Right hindlimb (tissue), 1 donor: ENCODE measurements around the gene TRPM3.

Experiments
- DNase-seq: peaks from one replicate; pipeline ENCODE4 v3.0.0-alpha.2; 2018

Gene TRPM3

DNA sequence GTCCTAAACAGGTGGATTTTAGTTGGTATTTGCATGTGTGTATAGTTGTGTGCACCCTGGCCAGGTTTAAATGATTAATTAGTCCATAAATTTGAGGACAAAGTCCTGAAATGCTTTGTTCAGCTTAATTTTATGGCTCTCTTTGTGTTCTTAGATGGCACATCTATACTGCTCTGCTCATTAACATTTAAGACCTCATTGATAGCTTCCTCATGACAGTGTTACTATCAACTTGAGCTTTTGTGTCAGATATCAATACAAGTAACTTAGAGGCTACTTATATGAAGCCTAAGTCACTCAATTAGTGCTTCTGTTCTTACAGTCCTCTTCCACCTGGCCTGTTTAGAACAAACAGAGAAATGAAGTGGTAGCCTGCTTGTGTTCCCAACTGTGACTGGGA is 240.9 kb downstream of the TRPM3 start:
- no peak for DNase-seq

- DNase-seq: no peak
These were observed 242.8 kb downstream of the TRPM3 start for GRCh38 chr9:70878576-70878975.

DNA sequence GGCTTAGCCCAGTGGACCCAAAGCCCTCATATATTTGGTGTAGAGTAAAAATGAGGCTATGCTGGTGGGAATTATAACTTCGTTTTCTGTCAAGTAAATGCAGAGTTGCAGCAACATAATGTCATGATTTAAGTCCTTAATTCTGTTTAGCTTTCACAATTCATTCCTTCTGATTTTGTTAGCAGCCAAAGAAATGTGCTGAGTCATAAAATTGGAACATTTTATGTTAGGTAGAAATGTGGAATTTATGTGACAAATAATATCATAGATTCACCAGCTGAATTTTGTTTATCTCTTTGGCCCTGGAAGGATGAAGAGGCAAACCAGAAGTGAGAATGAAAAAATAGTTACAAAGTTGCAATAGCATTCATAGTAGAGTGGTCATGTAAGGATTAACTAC is 247.0 kb downstream of the TRPM3 start:
- no peak for DNase-seq

- no peak for DNase-seq
These were observed 247.9 kb downstream of the TRPM3 start for GRCh38 chr9:70873506-70873905.

GRCh38 chr9:70868661-70869652 is 252.5 kb downstream of the TRPM3 start:
- DNase-seq: no peak

GRCh38 chr9:70868041-70868440 is 253.4 kb downstream of the TRPM3 start:
- no peak for DNase-seq

DNA sequence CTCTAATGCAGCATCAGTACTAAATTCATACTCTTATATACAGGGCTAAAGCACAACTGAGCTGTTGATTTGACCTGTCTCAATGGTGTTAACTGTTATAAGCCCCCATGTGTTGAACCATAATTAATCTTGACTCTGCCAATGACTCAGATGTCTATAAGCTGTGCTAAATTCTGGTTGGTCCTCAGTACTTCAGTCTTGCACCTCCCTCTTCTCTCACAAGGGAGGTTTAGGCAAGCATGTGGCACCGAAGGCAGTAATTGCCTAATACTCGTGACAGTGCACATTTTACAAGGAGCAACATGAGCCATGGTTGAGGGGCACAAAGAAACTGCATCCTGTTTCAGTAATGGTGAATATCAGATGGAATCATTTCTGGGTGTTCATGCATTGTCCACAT is 255.9 kb downstream of the TRPM3 start:
- no peak for DNase-seq

- no peak for DNase-seq
These were observed 259.6 kb downstream of the TRPM3 start for GRCh38 chr9:70861797-70862196.

- no peak for DNase-seq
These were observed 260.0 kb downstream of the TRPM3 start for GRCh38 chr9:70861376-70861775.

- no peak for DNase-seq
These were observed 261.7 kb downstream of the TRPM3 start for GRCh38 chr9:70859694-70860093.

- DNase-seq: no peak
These were observed 265.0 kb downstream of the TRPM3 start for GRCh38 chr9:70856411-70856810.

DNA sequence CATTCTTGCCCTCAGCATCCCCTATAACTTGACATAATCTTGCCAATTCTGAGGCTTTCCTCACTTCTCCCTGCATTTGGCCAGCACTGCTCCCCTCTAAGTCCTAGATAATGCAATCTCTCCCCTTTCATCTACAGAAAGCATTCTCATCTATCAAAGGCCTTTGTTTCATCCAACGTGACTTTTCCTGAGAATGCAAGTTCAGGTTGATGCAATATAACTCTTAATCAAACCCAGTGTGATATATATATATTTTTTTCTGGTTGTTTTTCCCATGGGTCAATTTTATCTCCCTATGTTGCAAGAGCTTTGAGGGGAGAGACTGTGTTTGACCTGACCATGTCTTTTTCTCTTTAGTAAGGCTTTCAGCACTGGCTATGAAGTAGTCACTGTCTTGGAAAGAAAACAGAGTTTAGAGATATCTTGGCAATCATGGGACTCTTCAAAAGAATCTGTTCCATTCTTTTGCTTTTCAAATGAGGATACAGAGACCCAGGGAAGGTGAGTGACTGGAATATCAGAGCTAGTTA is 268.6 kb downstream of the TRPM3 start:
- DNase-seq: no peak

DNA sequence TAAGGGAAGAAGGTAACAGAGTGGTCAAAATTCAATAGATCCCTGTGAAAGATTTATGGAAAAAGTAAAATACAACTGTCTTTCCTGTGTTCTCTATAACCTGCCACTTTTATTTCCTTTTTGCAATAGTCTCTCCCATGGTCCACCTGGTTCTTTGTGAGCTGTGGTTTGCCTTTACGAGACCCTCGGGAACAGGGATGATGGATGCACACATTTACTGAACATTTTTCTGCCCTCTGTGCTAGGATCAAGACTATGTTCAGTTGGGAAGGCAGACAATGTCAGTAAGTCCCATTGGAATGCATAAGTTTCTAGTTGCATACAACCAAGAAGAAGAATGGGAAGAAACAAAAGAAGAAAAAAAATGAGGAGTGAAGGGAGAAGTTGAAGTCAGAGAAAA is 281.2 kb downstream of the TRPM3 start:
- no peak for DNase-seq

DNA sequence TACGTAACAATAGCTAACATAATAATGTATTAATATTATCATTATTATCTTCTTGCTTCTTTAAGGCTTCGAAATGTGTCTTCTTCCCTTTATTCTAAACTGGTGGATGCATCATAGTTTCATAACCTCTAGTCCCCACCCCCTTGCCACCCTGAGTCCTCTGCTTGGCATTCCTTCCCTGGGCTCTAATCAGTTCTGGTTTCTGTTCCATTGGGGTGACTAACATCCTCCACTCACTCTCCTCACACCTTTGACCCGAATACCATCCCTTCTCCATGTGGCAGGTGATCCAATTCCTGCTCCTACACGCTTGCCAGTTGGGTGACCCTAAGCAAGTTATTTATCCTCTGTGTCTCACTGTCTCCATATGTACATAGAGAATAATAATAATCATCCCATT is 286.1 kb downstream of the TRPM3 start:
- DNase-seq: no peak

DNA sequence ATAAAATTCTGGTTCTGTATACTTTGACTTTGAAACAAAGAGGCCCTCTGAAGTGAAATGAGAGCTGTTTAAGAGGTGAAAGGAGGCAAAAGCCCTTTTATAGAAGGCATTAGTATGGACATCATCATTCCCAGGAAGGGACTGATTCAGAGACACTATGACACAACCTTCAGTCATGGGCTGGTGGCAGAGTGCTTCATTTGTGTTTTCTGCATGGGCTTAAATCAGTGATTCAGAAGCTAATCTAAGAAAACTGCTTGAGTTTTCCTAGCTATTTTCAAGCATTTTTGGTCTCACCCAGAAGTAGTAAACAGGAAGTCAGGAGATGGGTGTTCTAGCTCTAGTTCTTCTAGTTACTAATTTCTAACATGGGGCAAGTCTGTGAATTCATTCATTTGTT is 288.9 kb downstream of the TRPM3 start:
- DNase-seq: no peak

DNA sequence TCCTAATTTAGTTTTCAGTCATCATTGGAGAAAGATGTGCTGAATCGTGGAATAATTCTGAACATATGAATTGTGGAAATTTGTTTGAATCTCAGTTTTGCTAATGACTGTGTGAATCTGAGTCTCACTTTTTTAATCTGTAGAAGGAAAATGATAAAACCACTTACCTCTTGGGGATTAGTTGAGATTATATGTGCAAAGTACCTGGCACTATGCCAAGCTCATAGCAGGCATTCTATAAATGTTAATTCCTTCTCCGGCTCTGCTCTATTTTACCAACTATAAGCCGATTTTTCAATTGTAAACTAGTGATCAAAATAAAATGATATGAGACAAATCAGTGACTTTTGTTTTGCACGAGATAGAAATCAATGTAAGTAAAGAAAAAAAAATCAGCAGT is 290.8 kb downstream of the TRPM3 start:
- no peak for DNase-seq

- DNase-seq: no peak
These were observed 291.7 kb downstream of the TRPM3 start for GRCh38 chr9:70829591-70830265.

GRCh38 chr9:70826562-70826961 is 294.9 kb downstream of the TRPM3 start:
- DNase-seq: no peak

GRCh38 chr9:70823284-70823683 is 298.1 kb downstream of the TRPM3 start:
- no peak for DNase-seq

GRCh38 chr9:70817311-70817710 is 304.1 kb downstream of the TRPM3 start:
- DNase-seq: no peak

DNA sequence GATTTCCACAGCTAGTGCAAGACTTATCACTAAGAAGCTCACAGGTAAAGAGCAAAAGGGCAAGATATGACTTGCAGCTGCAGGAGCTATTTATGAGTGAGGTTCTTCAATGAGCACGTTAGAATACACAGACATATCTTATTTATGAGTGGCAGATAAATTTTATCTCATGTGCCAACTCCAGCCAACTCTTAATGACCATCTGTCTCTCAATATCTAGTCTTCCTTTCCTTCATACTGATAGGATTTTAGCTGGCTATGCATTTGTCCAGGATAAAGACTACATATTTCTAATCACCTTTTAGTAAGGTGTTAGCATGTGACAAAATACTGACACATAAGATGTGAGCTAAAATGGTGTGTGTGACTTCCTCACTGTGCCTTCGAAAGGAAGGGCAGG is 304.5 kb downstream of the TRPM3 start:
- DNase-seq: no peak

GRCh38 chr9:70816316-70816715 is 305.1 kb downstream of the TRPM3 start:
- DNase-seq: no peak

- no peak for DNase-seq
These were observed 306.8 kb downstream of the TRPM3 start for GRCh38 chr9:70814597-70814996.

DNA sequence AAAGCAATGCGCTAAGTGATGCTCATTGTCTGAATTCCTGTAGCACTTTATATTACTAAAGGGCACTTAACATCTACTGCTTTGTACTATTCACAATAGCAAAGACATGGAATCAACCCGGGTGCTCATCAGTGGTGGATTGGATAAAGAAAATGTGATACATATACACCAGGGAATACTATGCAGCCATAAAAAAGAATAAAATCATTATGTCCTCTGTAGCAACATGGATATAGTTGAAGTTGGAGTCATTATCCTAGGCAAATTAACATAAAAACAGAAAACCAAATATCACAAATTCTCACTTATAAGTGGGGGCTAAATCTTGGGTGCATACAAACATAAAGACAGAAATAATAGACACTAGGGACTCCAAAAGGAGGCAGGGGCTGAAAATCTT is 308.3 kb downstream of the TRPM3 start:
- DNase-seq: no peak
